A673 (cell line): ENCODE measurements around the gene SDCBP2.

ENCODE experiments used
- EZH2 ChIP-seq: fragments of 200-600 bp; sonication (generic); IDR thresholded peaks from 2 replicates; pipeline ENCODE4 v1.6.1; 2017; ENCODE audit warnings: borderline replicate concordance, low read depth, mild to moderate bottlenecking, mixed read lengths, antibody characterized with exemption, low read length; ENCODE audit not compliant: poor library complexity, severe bottlenecking
- TF ChIP-seq, protein P1 (sequence below): fragments of 300-800, 200-600 bp; sonication (generic); conservative IDR thresholded peaks from 2 replicates; pipeline ENCODE4 v1.5.1; 2017; ENCODE audit warnings: low read depth, mild to moderate bottlenecking, antibody characterized with exemption, low read length, moderate library complexity, mixed read lengths

DNA sequence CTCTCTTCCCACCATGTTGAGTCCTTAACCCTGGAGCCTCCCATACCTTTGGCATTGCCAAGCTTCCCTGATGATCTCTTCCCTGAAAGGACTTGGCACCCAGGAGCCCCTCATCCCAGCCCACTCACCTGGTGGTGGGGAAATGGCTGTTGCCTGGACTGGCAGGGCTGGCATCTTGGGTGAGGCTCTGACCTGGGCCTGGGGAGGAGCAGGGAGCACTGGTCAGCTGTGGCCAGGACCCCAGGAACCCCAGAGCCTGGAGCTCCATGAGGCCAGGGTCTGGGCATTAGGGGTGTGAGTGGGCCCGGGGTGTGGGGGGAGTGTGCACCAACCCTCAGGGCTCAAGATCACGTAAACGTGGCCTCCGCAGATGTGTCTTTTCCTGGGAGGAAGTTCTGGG lies 9.5 kb downstream of the SDCBP2 start:
- TF ChIP-seq, protein P1, sequence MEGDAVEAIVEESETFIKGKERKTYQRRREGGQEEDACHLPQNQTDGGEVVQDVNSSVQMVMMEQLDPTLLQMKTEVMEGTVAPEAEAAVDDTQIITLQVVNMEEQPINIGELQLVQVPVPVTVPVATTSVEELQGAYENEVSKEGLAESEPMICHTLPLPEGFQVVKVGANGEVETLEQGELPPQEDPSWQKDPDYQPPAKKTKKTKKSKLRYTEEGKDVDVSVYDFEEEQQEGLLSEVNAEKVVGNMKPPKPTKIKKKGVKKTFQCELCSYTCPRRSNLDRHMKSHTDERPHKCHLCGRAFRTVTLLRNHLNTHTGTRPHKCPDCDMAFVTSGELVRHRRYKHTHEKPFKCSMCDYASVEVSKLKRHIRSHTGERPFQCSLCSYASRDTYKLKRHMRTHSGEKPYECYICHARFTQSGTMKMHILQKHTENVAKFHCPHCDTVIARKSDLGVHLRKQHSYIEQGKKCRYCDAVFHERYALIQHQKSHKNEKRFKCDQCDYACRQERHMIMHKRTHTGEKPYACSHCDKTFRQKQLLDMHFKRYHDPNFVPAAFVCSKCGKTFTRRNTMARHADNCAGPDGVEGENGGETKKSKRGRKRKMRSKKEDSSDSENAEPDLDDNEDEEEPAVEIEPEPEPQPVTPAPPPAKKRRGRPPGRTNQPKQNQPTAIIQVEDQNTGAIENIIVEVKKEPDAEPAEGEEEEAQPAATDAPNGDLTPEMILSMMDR = no peak
- no peak for TF ChIP-seq EZH2
